Retina (tissue), 1 donor: Measurements from ENCODE around the gene FBXL14.
A peak's percentile ranks its signal among the peaks of the same experiment; 100 is the strongest.

Experiments used
- DNase-seq: peaks from one replicate; pipeline ENCODE4 v3.0.0-alpha.2; 2016

FBXL14 gene

DNA sequence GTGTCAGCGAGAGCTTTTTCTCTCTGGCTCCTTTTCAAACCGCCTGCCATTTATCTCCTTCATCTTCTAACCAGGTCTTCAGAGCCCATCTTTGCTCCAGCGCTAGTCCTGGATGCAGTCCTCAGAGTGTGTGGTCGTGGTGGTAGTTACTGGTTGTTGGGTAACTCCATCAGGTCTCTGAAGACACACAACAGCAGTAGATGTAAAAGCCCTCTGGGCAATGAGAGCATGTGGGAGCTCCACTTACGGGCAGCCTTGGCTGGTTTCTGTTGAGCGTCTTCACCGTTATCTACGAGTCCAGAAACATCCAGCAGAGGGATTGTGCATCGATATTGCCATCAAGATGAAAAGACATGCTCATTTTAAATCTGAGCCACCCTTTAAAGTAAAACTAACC lies 61.2 kb downstream of the FBXL14 start:
- DNase-seq = peak; percentile 65

DNA sequence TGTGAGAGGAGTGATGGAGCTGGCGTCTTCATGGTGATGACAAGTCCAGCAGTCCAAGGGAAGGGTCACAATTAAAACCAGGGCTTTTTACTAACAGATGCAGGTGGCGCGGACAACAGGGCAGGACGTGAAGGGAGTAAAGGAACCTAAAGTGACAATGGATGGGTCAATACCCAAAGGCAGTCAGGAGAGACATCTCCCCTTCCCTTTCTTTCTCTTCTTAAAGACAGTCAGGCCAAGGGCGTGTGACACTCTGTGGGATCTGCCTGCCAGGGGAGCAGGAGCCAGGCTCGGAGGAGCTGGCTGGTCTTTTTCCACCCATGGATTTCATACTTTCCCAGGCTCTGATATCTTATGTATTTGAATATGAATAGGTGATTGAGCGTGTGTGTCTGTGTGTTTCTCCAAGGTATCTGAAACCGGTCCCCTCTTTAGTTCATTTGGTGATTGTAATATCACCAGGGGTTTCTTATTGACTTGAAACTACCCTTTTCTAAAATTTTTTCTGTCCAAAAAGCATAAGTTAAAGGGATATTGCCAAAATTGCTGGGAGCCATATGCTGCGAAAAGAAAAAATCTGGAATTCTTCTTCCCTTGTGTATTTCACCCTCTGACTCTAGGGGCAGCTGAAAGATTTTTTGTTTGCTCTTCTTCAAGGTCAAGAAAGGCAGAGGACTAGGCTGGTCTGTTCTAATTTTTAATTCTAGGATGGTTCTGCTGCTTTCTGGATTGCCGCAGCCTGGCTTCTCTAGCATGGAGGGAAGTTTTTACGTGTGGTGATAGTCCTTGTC lies 61.8 kb downstream of the FBXL14 start:
- DNase-seq = no peak

DNA sequence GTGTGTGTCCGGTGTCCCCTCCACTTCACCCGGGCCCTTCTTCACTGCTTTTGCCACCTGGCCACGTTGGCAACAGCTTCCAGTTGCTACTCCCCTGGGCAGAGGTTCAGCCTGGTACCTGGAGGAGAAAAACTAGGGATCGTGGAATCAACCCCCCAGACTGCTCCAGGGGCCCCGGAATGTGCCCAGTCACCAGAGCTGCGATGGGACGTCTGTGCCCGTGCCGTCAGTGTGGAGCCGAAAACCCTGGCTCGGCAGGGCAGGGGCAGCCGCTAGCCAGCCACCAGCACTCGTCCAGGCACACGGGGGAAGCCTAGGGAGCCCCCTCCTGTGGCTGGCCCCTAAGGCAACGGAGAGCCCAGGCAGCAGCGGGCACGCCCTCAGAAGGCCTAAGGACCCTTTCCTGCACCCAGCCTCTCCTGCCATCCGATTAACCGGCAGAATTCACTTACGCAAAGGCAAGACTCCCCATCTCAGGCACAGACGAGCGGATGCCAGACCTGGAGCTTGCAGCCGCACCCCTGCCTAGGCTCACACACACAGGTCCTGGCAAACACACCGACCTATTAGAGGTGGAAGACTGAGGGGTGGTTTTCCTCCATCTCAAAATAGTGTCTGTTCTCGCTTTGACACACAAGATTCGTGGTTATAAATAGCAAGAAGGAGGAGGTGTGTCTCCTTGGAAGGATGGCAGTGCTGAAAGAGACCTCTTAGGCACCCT lies 62.6 kb downstream of the FBXL14 start:
- no peak for DNase-seq

DNA sequence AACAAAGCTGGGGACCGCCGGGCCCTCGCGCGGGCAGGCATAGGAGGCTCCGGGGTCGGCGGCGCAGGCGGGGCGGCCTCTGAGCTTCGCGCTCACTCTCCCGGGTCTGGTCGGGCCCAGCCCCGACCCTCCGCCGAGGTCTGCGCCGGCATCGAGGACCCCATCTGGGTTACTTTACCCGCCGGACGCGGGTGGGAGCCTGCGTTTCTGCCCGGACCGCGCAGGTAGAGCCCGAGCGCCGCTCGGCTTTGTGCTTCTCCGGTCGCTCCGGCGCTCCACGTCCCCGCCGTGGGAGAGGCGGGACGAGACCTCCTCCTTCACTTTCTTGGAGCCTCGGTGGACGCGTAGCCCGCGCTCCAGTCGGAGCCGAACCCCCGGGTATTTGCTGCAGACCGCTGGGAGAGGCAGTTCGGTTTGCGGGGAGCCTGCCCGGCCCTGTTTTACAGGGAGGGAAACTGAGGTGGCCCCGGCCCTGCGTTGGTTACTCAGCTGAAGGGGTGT lies 63.2 kb downstream of the FBXL14 start:
- peak; percentile 83 for DNase-seq

DNA sequence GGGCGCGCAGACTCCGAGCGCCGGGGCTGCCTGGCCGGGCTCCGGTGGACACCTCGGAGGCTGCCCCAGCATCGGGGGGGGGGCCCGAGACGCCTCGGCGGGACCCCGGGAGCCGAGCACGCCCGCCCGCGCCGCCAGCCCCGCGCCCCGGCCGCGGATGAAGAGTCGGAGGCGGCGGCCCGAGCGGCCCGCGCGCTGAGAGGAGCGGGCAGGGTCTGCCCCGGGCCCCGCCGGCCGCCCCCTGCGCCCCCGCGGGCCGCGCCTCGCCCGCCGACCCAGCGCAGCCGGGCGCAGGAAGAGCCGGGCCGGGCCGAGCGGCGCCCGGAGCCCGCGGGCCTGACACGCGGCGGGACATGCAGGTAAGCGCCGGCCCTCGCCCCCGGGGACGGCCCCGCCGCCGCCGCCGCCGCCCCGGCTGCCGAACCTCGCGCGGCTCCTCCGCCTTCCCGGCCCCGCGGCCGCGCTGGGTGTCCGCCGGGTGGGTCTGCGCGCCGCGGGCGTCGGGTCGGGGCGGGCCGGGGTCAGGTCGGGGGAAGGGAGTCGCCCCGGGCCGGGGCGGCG lies 63.7 kb downstream of the FBXL14 start:
- no peak for DNase-seq

DNA sequence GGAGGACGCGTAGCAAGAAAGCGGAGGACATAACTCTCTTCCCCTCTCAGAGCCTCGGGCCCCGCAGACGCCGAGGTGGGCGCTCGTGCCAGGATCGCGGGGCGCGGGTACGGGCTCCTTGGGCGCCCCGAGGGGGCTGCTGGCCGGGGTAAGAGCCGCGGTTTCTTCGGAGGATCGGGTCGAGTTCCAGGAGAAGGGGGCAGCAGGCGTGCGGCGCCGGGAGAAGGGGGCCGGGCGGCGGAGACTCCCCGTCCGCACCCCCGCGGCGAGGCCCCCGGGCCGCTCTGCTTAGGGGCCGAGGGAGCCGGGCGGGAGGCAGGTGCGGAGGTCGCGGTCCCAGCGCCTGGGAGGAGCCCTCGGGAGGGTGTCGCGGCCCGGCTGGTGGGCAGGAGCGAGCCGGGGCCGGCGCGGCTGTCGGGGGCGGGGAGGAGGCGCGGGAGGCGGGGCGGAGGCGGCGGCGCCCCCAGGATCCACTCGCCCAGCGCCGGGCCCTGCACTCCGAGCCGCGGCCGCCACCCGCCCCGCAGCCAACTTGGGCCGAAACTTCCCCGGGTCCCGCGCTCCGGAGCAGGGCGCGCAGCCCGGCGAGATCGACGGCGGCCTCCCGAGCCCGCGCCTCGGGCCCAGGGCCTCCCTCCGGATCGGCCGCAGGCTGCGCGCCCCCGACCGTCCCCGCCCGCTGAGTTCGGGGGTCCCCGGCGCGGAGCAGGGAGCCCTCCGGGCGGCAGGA lies 64.4 kb downstream of the FBXL14 start:
- peak; percentile 68 for DNase-seq

DNA sequence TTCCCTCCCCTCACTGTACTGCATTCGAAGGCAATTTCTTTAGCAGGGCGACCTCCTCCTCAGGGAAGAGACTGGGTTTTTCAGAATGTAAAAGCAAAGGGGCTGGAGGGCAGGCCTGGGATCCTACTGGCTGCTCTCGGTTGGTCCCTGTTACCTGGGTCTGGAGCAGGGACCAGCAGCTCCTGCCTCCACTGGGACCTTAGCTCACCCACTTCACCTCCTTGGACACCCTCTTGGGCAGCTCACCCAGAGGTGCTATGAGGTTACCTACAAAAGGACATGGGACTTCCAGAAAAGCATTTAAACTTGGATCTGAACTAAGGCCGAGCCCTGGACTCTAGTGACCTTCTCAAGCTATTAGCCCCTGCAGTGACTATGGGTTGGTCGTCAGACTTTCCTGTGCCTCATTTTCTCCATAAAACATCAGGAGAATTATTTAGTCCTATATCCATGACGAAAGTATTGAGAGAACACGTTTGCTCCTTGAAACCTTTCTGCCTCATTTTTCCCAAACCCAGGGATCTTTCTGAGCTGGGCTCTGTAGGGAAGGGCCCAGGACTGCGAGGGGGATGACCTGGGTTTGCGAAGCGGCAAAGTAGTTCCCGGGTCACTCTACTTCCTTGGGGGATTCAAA lies 65.0 kb downstream of the FBXL14 start:
- DNase-seq = no peak

DNA sequence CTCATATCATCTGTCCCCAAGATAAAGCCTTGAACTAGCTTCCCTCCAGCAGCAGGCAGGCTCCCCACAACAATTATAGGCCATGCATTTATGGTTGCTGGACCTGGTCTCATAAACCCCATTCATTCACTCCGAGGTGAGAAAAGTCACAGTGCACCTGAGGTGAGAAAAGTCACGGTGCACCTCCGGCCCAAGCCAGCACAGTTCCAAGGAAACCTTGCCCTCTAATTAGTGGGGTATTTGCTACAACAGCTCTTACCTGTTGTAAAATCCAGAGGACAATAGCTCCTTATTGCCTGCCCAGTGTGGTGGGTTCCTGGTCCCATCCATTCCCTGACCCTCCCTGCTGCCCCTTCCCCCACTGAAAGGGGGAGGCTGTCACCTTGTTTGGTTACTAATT lies 65.6 kb downstream of the FBXL14 start:
- no peak for DNase-seq

DNA sequence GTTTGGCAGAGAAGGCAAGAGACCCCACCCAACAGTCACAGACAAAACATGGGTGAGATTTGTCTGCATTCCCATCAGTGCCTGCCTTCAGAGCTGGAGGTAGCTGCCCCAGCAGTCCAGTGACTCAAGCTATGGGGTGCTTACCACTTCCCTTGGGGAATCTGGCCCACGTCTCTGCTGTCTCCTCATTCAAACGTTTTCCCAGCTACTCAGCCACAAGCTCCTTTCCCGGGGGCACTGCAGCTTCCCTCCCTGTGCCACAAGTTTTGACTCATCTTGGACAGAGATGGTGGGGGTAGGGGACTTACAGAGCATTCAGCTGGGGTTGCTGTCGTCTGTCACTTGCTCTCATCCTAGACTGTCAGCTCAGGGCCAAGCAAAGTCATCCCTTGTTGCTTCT lies 66.6 kb downstream of the FBXL14 start:
- DNase-seq = no peak

DNA sequence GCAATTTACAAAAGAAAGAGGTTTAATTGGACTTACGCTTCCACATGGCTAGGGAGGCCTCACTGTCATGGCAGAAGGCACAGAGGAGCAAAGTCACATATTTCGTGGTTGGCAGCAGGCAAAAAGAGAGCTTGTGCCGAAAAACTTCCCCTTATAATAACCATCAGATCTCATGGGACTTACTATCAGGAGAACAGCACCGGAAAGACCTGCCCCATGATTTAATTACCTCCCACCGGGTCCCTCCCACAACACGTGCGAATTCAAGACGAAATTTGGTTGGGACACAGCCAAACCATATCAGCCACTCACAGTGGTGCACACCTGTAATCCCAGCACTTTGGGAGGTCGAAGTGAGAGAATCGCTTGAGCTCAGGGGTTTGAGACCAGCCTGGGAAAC lies 68.5 kb downstream of the FBXL14 start:
- no peak for DNase-seq

DNA sequence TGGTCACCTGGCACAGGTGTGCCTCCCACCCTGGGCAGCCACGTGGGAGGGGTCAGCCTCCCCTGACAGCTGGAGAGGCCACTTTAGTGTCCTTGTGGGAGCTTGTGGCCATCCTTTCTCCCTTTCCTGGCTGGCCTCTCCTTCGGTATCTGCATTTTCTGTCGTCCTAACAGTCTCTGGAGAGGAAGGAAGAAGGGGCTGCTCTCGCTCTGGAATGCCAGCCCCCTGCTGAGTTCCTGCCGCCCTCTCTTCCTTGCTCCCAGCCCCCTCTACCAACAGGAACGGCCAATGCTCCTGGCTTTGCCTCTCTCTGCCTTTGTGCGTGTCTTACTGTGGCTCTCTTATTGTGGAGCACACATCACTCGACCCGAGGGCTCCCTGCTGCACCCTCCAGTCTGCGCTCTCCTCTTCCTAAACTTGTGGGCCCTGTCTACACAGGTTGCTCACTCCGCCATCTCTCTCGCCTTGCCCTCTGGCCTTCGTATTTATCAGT lies 70.8 kb downstream of the FBXL14 start:
- no peak for DNase-seq

DNA sequence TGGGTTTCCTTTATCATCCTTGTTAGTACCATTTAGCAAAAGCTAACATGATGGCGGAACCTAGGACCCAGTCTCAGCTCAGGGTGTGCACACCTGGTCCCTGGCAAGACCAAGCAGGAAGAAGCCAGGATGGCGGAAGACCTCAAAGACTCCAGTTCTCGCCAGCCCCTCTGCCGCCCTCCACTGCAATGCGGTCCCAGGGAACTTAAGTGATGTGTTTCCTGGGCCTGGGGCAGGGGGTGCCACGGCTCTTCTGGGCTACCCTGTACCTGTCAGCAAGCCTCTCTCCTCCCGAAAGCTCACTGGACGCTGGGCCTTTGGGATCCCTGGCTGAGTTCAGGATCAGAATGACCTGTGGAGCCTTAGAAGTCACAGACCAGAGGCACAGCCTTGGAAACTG lies 71.3 kb downstream of the FBXL14 start:
- no peak for DNase-seq

DNA sequence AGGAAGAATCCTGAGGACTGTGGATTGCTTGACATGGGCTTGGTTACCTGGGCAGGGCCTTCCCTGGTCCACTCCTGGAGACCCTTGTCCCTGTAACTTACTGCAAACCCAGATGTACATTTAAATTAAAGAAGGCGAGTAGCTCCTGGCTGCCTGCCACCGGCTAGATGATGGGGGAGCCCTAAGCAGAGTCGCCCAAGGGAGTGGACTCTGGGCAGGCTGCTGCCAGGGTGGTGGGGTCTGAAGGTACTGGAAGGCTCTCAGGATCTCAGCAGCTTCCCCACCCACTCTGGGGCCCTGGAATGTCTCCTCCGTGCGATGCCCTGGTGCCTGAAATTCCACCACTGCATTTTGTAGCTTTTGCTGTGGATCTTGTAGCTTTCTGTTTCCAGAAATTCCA lies 74.7 kb downstream of the FBXL14 start:
- no peak for DNase-seq

DNA sequence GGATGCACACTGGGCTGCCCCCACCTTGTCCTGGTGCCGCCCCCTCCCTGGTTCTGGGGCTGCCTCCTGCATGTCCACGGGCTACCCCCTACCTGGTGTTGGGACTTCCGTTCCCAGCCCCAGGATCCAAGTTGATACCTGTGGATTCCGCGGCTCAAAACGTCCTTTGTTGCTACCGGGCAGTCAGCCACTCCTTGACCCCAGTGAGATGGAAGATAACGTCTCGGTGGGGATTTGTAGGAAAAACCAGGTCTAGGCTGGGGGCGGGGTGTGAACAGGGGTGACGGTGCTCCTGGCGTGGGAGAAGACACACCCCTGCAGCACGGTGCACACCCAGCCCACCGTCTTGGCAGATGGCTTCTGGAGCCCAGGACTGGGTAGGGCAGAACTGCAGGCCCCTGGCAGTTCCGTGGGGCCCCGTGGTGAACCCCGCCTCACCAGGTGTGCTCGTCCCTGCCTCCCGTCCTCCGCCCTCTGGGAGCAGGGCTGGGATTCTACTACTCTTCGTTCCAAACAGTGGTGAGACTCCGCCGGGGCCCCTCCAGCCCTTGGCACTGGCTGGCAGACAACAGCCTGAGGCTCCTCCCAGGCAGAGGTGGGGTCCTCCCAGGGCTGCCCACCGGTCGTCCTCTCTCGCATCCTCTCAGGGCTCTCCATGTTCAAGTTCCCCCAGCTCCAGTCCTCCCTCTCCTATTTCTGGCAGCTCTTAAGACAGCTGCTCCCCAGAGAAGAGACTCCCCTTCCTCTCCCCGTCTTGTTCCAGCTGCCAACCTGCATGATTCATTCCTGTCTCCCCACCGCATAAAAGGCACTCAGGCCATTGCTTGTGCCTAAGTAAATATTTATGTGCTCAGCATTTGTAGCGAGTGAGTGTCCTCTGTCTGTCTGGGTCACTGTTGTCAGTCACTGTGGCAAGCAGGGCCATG lies 75.5 kb downstream of the FBXL14 start:
- no peak for DNase-seq

DNA sequence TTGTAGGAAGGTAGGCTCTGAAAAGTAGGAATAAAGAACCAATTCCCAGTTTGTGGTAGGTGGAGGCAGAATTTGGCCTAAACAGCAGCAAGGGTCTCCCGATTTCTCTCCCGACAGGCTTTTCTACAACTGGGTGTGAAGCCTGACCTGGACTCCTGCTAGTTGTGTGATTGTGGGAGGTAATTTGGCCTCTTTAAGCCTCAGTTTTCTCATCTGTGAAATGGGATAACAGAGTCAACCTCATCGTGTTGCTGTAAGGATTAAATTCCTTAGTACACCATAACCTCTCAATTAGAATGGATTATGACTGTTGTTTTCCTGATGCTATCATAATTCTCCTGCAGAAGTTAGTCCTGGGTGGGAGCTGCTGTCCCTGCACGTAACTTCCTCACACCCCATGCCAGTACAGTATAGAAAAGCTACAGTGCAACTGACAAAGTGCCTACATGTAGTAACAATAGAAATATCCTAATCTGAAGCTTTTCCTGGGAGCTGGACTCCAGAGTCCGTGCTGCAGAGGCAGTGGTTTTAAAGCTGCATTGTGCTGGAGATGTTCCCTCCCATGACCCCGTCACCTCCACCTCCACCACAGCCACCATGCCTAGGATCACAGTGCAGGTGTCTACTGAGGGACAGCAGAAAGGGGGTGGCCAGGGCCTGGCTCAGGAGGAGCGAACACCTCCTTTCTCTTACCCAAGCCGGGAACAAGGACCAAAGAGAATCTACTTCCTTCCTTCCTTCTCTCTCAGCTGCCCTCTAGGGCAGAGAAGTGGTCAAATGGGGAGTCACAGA lies 76.5 kb downstream of the FBXL14 start:
- no peak for DNase-seq

DNA sequence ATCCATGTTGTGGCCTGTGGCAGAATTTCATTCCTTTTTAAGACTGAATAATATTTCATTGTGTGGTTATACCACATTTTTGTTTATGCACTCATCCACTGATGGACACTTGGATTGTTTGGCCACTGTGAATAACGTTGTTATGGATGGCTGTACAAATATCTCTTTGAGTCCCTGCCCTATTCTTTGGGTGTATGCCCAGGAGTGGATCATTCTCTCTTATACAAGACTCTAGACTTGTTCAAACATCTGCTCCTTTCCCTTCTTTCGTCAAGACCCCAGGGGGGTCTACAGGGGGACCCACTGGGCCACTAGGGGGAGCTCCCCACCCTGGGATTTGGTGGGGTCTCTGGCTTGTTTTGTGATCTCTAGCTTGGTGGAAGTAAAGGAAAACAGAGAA lies 77.4 kb downstream of the FBXL14 start:
- no peak for DNase-seq
